Stimulated activated CD8-positive, alpha-beta memory T cell treated with anti-CD3 and anti-CD28 coated beads, Interleukin-12 subunit alpha, Interleukin-12 subunit beta, amount 100 ng/mL, for 1 hour (primary cell): ENCODE data around the gene GGPS1.
"Not testable (repeated sequence)": the region's sequence is repeated elsewhere in the genome, so short reads cannot be mapped to it uniquely, and the experiment has no call there.

ENCODE experiments used
- DNase-seq: peaks from one replicate; pipeline ENCODE4 v3.0.0-alpha.2; 2020; ENCODE audit warnings: low read depth

Gene GGPS1

GRCh38 chr1:235339746-235340145, 11.4 kb downstream of the GGPS1 start:
- DNase-seq = no peak

- DNase-seq = no peak
These were observed 13.0 kb downstream of the GGPS1 start for GRCh38 chr1:235341334-235341733.

GRCh38 chr1:235342039-235342438, 13.7 kb downstream of the GGPS1 start:
- no peak for DNase-seq

- no peak for DNase-seq
These were observed 14.1 kb downstream of the GGPS1 start for GRCh38 chr1:235342471-235342870.

- no peak for DNase-seq
These were observed 15.4 kb downstream of the GGPS1 start for GRCh38 chr1:235343726-235344125.

GRCh38 chr1:235351441-235351840, 23.1 kb downstream of the GGPS1 start:
- no peak for DNase-seq

- no peak for DNase-seq
These were observed 23.5 kb downstream of the GGPS1 start for GRCh38 chr1:235351898-235352297.

- no peak for DNase-seq
These were observed 29.4 kb downstream of the GGPS1 start for GRCh38 chr1:235357485-235358373.

GRCh38 chr1:235358899-235359298, 30.5 kb downstream of the GGPS1 start:
- DNase-seq = no peak

- not testable (repeated sequence) for DNase-seq
These were observed 35.8 kb downstream of the GGPS1 start for GRCh38 chr1:235364189-235364588.

GRCh38 chr1:235366286-235366685, 37.9 kb downstream of the GGPS1 start:
- no peak for DNase-seq

GRCh38 chr1:235367000-235367908, 38.9 kb downstream of the GGPS1 start, which contains the start of gene TBCE:
TBCE (plus strand) TSS chr1:235367427; CDS start chr1:235380050, 12,623 bp downstream.
- DNase-seq = peak; percentile 71

- DNase-seq = no peak
These were observed 40.1 kb downstream of the GGPS1 start for GRCh38 chr1:235368428-235368827.

GRCh38 chr1:235369802-235370201, 41.4 kb downstream of the GGPS1 start:
- DNase-seq = no peak

GRCh38 chr1:235375919-235376605, 47.7 kb downstream of the GGPS1 start:
- DNase-seq = no peak

- not testable (repeated sequence) for DNase-seq
These were observed 49.9 kb downstream of the GGPS1 start for GRCh38 chr1:235378134-235378735.

GRCh38 chr1:235381955-235382739, 53.8 kb downstream of the GGPS1 start:
- not testable (repeated sequence) for DNase-seq

GRCh38 chr1:235385633-235386032, 57.3 kb downstream of the GGPS1 start:
- not testable (repeated sequence) for DNase-seq

GRCh38 chr1:235391874-235392273, 63.5 kb downstream of the GGPS1 start:
- DNase-seq = no peak
